ENCODE results near the gene BMP8A. TPM values are rescaled to one million over a fixed set of nuclear protein-coding genes. Genes with fewer than 3 reads are reported as not detected.
"Not testable (repeated sequence)": the region's sequence is repeated elsewhere in the genome, so short reads cannot be mapped to it uniquely, and the experiment has no call there.

BMP8A gene
- total RNA-seq, 1 donor = 0.27 TPM

DNA sequence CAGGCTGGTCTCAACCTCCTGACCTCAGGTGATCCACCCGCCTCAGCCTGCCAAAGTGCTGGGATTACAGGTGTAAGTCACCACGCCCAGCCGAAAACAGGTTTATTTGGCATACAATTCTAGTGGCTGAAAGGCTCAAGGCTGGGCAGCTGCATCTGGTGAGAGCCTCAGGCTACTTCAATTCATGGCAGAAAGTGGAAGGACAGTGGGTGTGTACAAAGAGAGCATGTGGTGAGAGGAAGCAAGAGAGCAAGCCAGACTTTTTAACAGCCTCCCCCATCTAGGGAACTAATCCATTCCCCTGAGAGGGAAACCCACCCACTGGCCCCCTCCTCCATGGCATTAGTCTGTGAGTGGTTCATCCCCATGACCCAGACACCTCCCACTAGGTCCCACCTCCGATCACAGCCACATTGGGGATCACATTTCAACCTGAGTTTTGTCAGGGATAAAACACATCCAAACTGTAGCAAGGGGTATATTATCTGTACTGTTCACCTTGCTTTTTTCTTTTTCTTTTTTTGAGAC is 9.5 kb downstream of the BMP8A start:
- no peak for DNase-seq (ENCODE audit: low read depth in 2 of 3, low spot score in 2 of 3)

DNA sequence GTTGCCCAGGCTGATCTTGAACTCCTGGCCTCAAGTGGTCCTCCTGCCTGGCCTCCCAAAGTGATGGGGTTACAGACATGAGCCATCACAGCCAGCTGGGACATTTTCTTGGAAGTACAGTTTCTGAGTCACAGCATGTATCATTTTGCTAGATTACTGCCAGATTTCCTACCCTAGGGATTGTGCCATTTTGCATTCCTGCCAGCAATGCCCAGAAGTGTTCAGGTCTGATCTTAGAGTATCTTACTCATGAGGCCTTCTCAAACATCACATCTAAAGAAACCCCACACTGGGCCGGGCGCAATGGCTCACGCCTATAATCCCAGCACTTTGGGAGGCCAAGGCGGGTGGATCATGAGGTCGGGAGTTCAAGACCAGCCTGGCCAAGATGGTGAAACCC is 10.2 kb downstream of the BMP8A start:
- no peak for DNase-seq (ENCODE audit: low read depth in 2 of 3, low spot score in 2 of 3)

DNA sequence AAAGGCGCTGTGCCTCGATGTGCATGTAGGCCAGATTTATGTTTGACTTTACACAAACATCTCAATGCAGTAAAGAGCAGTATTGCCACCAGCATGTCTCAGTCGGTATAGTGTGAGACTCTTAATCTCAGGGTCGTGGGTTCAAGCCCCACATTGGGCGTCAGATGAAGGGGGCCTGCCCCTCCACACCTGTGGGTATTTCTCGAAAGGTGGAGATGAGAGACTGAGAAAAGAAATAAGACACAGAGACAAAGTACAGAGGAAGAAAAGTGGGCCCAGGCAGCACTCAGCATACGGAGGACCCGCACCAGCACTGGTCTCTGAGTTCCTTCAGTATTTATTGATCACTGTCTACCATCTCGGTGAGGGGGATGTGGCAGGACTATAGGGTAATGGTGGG is 13.0 kb downstream of the BMP8A start:
- not testable (repeated sequence) for DNase-seq (ENCODE audit: low read depth in 2 of 3, low spot score in 2 of 3)

DNA sequence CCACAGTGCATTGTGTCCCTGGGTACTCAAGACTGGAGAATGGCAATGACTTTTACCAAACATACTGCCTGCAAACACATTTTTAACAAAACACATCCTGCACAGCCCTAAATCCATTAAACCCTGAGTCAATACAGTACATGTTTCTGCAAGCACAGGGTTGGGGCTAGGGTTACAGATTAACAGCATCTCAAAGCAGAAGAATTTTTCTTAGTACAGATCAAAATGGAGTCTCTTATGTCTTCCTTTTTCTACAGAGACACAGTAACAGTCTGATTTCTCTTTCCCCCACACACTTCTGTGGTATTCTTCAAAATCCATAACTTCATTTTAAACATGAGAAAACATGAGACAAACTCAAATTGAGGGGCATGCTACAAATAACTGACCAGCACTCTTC is 13.9 kb downstream of the BMP8A start:
- no peak for DNase-seq (ENCODE audit: low read depth in 2 of 3, low spot score in 2 of 3)

DNA sequence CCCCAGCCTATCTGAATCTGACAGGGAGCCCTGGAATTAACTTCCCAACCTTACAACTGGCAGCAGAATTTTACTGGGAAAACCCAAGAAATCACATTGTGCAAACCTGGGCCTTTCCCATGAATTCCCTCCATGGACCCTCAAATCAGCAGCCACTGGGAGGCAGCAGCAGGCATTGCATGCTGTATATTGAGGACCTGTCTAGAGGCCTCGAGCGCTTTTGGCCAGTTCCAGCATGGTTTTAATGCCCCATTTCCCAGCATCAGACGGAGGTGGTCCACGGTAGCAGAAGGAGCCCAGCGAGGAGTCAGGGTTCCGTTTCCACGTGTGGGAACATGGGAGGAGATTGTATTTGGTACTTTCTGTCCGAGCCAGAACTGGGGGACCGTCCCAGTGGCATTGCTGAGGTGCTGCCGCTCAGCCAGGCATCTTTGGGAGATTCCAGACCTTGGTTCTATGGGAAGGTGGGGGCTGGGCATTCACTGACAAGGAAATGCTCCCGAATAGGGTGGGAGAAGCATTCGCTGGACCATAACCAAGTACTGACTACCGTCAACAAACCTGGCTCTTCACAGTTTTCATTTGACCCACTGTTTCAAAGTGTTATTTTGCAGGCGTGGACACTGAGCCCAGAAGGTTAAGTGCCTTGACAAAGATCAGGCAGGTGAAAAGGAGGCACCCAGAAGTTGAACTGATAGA is 15.9 kb downstream of the BMP8A start:
- no peak for DNase-seq (ENCODE audit: low read depth in 2 of 3, low spot score in 2 of 3)

DNA sequence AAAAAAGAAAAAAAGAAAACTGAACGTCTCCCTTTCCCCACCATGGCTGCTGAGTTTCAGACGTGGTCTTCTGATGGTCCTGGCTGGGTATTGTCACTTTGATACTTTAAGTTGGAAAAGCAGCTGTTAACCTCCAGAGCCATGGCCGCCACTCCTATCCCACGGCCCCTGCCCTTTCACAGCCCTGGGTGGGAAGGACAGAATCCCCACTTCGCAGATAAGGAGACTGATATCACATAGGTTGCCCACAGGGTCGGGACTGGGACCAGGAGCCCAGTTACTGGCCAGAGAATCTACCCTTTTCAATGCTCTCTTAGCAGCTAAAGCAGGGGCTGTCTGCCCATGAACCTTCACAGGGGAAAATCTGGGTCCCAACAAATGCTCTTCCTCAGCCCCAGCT is 16.8 kb downstream of the BMP8A start:
- DNase-seq (ENCODE audit: low read depth in 2 of 3, low spot score in 2 of 3) = no peak

DNA sequence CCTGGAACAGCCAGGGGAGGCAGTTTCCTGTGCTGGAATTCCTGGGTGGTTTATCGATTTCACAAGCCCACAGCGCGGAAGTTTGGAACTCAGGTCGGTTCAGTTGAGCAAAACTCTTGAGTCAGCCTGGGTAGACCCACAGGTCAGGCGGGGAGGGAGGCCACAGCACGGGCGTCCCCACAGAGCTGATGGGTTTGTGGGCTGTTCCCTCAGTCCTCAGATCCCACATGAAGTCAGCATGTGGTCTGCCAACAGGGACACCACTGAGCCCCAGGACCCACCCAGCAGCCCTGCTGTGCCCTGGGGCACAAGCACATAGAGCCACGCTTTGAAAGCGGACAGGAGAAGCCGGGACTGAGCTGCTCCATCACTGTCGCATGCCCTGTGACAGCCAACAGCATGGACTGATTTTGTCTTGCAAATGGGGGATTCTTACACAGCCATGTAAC is 17.4 kb downstream of the BMP8A start:
- DNase-seq (ENCODE audit: low read depth in 2 of 3, low spot score in 2 of 3) = no peak

DNA sequence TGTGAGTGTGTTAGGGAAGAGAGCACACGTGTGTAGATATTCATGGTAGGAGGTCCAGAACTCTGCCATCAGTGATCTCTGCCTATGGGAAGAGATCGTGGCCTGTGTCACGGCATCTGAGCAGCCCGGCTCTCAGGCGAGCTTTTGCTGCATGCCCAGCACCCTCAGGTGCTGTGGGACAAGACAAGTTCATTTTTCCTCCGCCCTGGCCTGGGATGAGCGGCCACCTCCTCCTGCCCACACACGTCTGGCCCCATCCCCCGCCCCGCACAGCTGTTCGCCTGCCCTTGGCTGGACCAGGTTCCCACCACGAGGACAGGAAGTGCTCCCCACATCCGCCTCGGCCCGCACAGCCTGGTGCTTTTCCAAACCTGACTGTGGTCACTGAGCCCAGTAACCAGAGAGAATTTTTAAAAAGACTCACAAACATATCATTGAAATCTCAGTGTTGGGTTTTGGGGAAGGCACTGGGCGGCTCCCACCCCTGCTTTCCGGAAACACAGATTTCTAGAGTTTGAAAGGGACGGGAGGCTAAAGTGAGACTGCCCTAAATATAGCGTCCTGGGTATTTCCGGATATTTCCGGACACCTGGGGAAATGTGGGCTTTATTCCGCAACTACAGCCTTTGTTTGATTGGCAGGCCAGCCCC is 18.0 kb downstream of the BMP8A start:
- no peak for DNase-seq (ENCODE audit: low read depth in 2 of 3, low spot score in 2 of 3)

DNA sequence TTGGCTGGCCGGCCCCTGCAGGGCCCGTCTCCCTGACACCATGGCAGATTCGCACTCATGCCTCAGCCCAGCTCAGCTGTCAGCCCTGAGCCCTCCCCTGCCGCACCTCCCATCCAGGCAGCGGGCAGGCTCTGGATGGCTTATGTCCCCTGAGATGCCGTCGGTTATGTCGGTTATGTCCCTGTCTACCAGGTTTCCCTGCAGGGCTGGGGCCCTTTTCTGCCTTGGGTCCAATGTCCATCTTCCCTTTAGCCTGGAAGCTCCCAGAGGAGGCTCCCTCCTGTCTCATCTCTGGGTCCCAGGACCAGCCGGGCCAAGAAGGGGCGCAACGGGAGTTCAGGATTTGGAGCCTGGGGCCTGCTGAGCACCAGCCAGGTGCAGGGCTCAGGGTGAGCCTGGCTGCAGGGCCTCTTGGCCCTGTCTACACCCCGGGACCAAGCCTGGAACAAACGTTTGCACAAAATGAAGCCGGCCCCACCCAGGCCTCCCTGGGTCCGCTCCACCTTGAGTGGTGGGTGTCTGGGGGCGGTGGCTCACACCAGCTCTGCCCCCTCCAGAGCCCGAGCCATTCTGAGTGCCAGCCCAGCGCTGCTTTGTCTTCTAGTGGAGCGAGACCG is 19.2 kb downstream of the BMP8A start:
- not testable (repeated sequence) for DNase-seq (ENCODE audit: low read depth in 2 of 3, low spot score in 2 of 3)

DNA sequence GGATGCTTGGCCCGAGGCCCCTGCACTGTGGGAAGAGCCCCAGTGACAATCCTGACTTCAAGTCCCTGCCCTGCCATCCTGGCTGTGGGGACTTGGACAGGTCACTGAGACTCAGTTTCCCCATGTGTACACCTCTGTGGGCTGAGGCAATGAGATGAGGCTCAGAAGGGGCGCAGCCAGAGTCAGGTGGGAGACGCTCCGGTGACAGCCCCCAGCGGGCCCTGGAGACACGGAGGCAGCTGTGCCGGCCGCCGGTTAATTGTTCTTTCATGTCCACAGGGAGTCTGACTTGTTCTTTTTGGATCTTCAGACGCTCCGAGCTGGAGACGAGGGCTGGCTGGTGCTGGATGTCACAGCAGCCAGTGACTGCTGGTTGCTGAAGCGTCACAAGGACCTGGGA is 20.0 kb downstream of the BMP8A start:
- DNase-seq (ENCODE audit: low read depth in 2 of 3, low spot score in 2 of 3) = not testable (repeated sequence)

DNA sequence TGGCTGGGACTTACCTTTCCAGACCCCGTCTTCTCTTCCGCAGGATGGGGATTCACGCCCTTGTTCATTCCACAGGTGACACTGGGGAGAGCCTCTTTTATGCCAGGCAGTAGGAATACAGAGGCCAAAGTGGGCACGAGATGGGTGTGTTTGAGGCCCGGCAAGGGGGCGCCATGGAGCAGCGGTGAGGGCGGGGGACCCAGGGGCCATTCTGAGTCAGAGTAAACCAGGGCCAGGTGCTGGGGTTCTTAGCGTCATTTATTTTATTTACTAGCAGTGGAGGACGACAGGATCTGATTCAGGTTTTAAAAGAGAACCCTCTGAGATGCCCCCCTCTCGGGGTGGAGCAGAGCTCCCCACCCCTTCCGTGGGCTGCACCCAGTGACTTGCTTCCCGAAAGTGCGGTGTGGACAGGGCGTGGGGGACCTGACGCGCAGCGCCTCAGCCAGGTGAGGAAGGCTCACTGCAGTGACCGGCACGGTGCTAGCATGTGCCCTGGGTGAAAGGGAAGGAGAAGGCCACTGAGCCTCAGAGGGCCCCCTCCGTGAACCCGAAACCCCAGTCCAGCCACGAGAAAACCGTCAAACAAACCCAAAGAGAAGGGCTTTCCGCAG is 20.9 kb downstream of the BMP8A start:
- DNase-seq (ENCODE audit: low read depth in 2 of 3, low spot score in 2 of 3) = not testable (repeated sequence)

DNA sequence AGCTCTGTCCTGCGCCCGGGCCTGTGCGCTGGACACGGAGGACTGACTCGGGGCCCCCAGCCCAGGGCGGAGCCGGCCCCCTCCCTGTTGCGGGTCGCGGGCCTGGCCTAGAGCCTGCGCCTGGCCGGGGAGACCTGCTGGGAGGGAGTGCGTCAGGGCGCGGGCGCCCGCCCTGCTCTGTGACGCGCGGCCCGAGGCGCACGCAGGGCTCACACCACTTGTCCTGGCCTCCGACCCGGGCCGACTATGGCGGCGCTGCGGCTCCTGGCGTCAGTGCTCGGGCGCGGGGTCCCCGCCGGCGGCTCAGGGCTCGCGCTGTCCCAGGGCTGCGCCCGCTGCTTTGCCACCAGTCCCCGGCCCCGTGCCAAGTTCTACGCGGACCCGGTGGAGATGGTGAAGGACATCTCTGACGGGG is 23.3 kb downstream of the BMP8A start:
- not testable (repeated sequence) for DNase-seq (ENCODE audit: low read depth in 2 of 3, low spot score in 2 of 3)

DNA sequence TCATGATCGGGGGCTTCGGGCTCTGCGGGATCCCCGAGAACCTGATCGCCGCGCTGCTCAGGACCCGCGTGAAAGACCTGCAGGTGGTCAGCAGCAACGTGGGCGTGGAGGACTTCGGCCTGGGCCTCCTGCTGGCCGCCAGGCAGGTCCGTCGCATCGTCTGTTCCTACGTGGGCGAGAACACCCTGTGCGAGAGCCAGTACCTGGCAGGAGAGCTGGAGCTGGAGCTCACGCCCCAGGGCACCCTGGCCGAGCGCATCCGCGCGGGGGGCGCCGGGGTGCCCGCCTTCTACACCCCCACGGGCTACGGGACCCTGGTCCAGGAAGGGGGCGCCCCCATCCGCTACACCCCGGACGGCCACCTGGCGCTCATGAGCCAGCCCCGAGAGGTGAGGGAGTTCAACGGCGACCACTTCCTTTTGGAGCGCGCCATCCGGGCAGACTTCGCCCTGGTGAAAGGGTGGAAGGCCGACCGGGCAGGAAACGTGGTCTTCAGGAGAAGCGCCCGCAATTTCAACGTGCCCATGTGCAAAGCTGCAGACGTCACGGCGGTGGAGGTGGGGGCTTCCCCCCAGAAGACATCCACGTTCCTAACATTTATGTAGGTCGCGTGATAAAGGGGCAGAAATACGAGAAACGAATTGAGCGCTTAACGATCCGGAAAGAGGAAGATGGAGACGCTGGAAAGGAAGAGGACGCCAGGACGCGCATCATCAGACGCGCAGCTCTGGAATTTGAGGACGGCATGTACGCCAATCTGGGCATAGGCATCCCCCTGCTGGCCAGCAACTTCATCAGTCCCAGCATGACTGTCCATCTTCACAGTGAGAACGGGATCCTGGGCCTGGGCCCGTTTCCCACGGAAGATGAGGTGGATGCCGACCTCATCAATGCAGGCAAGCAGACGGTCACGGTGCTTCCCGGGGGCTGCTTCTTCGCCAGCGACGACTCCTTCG is 24.0 kb downstream of the BMP8A start:
- peak in 2 of 3 donors; percentile 37 to 43 for DNase-seq (ENCODE audit: low read depth in 2 of 3, low spot score in 2 of 3)

DNA sequence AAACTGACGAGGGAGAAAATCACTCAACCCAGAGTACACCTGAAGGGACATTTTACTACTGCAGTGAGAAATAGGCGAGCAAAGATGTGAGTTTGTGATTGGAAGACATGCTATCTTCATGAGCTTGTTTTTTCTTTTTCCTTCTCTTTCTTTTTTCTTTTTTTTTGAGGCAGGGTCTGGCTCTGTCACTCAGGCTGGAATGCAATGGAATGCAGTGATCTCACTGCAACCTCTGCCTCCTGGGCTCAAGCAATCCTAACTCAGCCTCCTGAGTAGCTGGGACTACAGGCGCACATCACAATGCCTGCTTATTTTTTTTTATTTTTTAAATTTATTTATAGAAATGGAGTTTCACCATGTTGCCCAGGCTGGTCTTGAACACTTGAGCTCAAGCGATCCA is 25.4 kb downstream of the BMP8A start:
- not testable (repeated sequence) for DNase-seq (ENCODE audit: low read depth in 2 of 3, low spot score in 2 of 3)

DNA sequence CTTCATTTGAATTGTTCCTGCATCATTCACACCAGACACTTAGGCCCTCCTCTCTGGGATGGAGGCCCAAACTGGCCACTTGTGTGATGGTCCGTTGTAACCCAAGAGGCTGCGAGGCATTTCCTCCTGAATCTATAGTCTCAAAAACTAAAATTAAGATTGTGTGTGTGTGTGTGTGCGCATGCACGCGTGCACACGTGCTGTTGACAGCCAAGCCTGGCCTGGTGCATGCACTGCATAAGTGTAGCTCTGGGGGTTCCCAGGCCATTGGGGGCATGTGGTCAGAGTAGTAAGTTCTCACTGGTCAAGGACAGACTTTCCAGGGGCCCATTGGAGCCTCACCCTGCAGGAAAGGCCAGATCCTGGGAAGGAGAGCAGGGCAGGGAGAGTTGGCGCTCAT is 26.5 kb downstream of the BMP8A start:
- not testable (repeated sequence) for DNase-seq (ENCODE audit: low read depth in 2 of 3, low spot score in 2 of 3)

DNA sequence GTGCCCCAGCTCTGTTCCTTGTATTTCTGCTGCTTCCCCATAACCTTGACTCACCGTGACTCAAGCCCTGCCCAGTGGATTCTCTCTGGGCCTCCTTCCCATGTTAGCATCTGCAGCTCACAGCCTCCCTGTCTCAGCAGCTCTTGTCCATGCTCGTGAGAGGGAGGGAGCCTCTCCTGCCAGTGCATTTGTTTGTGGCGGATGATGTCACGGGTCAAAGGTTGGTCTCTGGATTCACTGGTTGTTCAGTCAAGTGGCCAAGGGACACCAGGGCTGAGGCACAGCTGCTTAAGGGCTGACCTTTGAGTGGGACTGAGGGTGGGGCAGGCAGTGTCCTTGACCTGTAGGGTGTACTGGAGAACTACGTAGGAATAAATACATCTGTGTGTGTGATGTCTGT is 27.9 kb downstream of the BMP8A start:
- DNase-seq (ENCODE audit: low read depth in 2 of 3, low spot score in 2 of 3) = not testable (repeated sequence)

DNA sequence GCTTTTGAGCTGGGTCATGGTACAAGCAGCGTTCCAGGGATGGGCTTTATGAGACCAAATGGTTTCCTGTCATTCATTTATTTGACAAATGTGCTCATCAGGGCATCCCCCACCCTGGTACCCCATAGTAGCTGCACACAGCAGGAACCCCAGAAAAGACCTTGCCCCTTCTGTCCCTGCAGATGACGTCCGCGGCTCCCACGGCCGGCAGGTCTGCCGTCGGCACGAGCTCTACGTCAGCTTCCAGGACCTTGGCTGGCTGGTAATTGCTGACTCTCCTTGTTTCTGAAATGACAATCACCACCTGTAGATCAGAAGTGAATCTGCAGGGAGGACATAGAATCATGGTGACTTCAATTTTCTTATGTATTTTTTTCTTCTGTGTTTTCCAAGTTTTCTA is 30.8 kb downstream of the BMP8A start:
- DNase-seq (ENCODE audit: low read depth in 2 of 3, low spot score in 2 of 3) = not testable (repeated sequence)

DNA sequence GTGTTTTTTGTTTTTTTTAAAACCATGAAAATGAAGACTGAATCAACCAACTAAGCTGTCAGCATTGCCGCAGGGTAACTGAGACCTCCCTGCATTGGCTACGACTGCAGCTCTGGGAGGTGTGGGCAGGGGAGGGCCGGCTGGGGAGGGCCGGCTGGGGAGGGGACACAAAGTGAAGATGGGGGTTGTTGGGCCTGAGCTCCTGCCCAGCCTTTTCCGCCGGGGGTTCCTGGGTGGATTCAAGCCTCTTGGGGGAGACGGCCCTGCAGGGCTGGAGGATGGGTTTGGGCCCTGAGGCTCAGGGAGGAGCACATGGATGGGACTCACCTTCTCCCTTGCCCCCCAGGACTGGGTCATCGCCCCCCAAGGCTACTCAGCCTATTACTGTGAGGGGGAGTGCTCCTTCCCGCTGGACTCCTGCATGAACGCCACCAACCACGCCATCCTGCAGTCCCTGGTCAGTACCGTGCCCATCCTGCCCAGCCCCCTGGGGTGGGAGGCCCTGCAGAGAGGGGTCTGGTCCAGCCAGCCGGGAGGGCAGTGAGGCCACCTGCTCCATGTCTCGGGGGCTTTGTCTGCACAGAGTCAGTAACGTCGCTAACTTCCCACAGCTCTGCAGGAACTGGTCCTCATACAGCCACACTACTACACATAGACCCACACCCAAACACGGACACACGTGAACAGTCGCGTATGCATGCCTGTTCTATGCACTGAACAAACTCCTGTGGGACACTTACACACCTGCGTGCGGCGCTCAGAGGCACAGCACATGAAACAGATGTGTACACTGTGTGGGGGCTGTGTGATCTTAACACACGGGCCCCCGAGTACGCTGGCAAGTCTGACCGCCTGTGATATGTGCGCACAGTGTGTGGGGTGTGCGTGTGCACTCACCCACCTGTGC is 31.5 kb downstream of the BMP8A start:
- DNase-seq (ENCODE audit: low read depth in 2 of 3, low spot score in 2 of 3) = no peak

DNA sequence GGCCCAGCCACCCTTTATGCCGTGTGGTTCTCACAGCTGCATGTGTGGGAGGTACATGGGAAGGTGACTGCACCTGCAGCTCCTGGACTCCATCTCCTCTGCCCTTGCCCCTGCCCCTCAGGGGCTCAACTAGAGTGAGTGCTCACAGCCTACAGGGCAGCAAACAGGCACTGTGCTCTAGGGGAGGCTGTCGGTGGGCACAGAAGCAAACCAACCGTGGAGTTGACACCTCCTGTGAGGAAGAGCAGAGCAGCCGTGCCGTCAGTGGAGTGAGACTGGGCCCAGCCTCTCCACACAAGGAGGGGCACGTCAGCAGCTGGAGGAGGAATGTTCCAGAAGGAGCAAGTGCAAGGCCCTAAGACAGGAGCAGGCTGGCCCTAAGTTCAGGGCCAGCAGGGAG is 32.7 kb downstream of the BMP8A start:
- no peak for DNase-seq (ENCODE audit: low read depth in 2 of 3, low spot score in 2 of 3)

All from hematopoietic multipotent progenitor cell (in vitro differentiated cells).